ENCODE results near the gene LYST.

DNA sequence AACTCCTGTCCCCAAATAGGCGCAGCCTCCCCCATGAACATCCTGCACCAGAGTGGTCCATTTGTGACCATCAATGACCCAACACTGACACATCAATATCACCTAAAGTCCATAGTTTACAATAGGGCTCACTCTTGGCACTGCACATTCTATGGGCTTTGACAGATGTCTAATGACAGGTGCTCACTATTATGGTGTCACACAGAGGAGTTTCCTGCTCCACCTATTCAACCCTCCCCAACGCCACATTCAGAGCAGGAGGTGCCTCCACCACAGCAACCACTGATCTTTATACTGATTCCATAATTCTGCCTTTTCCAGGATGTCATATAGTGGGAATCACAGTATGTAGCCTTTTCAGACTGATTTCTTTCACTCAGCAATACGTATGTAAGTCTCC, 241.4 kb downstream of the LYST start:
- TF ChIP-seq, protein P1, sequence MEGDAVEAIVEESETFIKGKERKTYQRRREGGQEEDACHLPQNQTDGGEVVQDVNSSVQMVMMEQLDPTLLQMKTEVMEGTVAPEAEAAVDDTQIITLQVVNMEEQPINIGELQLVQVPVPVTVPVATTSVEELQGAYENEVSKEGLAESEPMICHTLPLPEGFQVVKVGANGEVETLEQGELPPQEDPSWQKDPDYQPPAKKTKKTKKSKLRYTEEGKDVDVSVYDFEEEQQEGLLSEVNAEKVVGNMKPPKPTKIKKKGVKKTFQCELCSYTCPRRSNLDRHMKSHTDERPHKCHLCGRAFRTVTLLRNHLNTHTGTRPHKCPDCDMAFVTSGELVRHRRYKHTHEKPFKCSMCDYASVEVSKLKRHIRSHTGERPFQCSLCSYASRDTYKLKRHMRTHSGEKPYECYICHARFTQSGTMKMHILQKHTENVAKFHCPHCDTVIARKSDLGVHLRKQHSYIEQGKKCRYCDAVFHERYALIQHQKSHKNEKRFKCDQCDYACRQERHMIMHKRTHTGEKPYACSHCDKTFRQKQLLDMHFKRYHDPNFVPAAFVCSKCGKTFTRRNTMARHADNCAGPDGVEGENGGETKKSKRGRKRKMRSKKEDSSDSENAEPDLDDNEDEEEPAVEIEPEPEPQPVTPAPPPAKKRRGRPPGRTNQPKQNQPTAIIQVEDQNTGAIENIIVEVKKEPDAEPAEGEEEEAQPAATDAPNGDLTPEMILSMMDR (IDR thresholded peaks at IDR 0.05 in 2 of 3, conservative IDR thresholded peaks at IDR 0.05 in 1 of 3; ENCODE audit: control insufficient read depth in 2 of 3, extremely low read depth in 1 of 3, insufficient read depth in 1 of 3, low read depth in 3 of 3, low read length in 3 of 3): no peak
- TF ChIP-seq MXI1 (IDR thresholded peaks at IDR 0.05; ENCODE audit: low read depth, low read length): no peak
- TF ChIP-seq RCOR1 (conservative IDR thresholded peaks at IDR 0.05; ENCODE audit: low read depth, low read length): no peak
- no peak for TF ChIP-seq RAD21 (IDR thresholded peaks at IDR 0.05; ENCODE audit: insufficient read depth, low read depth, low read length)
- no peak for TF ChIP-seq TARDBP (IDR thresholded peaks at IDR 0.05; ENCODE audit: borderline replicate concordance)
